ENCODE measurements around the gene COLEC12. TPM values are rescaled to one million over a fixed set of nuclear protein-coding genes. Genes with fewer than 3 reads are reported as not detected.

Gene COLEC12
- total RNA-seq, 4 donors from 2014 or later, result 1.4 to 12.2 (median 4.0) TPM

DNA sequence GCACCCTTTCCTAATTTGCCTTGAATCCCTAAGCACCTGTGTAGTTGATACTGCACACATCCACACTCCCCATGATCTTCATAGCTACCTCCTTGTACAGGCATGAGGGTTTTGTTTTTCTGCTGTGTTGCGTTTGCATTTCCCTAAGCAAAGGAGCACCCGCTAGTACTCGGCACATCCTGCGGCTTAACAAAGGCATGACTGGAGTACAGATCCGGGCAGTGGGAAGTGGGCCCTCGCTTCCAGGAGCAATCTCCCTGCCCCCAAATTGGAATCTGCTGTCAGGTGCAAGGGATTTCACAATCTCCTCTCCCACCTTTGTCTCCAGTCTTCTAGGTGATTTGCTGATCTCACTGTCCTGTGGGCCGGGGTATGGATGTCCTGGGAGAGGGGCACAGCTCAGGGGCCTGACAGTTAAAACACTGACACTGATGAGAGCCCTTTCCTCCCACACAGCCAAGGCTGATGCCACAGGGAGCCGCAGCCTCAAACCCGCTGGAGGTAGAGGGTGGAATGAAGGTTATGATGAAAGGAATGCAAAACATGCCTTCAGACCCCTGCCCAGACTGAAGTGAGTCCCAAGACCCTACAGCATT is 133.9 kb downstream of the COLEC12 start:
- DNase-seq, result no peak
- 83 to 91% methylated on average over 6 to 8 of the region's 9 CpGs for WGBS, 2 donors
- Histone ChIP-seq H3K36me3 (no peaks in the 10 kb centered on the region), H3K27me3 (no peaks in the 10 kb centered on the region), H3K4me3 (no peak overlapping the region), H3K9me3 (no peaks in the 10 kb centered on the region), H3K27ac (no peak overlapping the region), H3K4me1 (peaks cover 0 to 26% (median 6%) of the 10 kb centered on the region in 3 donors)
- intact Hi-C loops (cut with DNase I), result no loop called here
- TF ChIP-seq POLR2A (IDR thresholded peaks at IDR 0.05), result no peak
- TF ChIP-seq, protein P1, sequence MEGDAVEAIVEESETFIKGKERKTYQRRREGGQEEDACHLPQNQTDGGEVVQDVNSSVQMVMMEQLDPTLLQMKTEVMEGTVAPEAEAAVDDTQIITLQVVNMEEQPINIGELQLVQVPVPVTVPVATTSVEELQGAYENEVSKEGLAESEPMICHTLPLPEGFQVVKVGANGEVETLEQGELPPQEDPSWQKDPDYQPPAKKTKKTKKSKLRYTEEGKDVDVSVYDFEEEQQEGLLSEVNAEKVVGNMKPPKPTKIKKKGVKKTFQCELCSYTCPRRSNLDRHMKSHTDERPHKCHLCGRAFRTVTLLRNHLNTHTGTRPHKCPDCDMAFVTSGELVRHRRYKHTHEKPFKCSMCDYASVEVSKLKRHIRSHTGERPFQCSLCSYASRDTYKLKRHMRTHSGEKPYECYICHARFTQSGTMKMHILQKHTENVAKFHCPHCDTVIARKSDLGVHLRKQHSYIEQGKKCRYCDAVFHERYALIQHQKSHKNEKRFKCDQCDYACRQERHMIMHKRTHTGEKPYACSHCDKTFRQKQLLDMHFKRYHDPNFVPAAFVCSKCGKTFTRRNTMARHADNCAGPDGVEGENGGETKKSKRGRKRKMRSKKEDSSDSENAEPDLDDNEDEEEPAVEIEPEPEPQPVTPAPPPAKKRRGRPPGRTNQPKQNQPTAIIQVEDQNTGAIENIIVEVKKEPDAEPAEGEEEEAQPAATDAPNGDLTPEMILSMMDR (IDR thresholded peaks at IDR 0.05), result no peak

DNA sequence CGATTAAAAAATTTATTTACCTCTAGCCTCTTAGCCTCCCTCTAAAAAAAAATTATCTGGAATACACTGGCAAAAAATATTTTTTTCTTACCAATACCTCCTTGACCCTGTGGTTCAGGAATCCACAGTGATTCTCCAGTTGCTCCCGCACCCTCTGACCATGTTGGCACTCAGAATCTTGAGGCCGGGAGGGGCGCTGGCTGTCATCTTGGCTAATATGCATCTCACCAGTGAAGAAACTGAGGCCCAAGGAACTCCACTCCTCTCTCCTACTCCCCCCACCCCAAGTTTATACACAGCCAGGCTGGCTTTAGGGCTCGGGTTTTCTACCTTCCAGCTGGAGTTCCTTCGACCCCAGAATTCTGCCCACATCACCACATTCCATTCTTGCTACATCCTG is 134.8 kb downstream of the COLEC12 start:
- TF ChIP-seq, protein P1 (IDR thresholded peaks at IDR 0.05), result no peak
- TF ChIP-seq POLR2A (IDR thresholded peaks at IDR 0.05), result no peak
- WGBS, 2 donors, result 87 to 94% methylated on average over 6 of the region's 6 CpGs
- intact Hi-C loops (cut with DNase I), result no loop called here
- Histone ChIP-seq H3K27ac (no peak overlapping the region), H3K9me3 (no peaks in the 10 kb centered on the region), H3K36me3 (no peaks in the 10 kb centered on the region), H3K4me3 (no peak overlapping the region), H3K4me1 (peaks cover 0 to 17% (median 0%) of the 10 kb centered on the region in 3 donors), H3K27me3 (no peaks in the 10 kb centered on the region)
- no peak for DNase-seq

DNA sequence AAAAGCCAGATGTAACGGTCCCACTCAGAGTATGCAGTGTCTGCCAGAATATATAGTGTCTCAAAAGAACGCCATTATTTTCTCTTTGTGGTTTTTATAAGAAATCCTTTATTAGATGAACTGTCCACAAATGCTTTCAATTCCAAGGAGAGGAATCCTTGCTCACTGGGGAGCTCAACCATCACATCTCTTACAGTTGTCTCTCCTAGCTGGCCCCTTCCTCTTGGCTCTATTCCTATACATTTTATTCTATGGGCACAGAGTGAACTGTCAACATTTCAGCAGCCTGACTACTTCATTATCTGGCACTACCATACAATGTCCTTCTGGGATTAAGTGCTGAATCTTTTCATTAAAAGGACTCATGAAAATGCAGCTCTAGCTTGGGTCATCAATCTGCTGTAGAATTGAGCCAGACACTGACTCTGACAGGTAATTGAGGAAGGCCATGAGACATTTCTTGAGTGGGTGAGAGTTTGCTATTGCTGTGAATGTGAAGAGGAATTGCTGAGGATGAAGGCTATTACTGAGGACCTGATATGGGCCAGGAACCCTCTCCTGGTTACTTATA is 136.2 kb downstream of the COLEC12 start:
- Histone ChIP-seq H3K36me3 (no peaks in the 10 kb centered on the region), H3K4me3 (no peak overlapping the region), H3K27ac (no peak overlapping the region), H3K27me3 (no peaks in the 10 kb centered on the region), H3K9me3 (no peaks in the 10 kb centered on the region), H3K4me1 (peaks cover 0 to 15% (median 0%) of the 10 kb centered on the region in 3 donors)
- no peak for DNase-seq
- intact Hi-C loops (cut with DNase I), result no loop called here
- TF ChIP-seq, protein P1 (IDR thresholded peaks at IDR 0.05), result no peak
- no peak for TF ChIP-seq POLR2A (IDR thresholded peaks at IDR 0.05)
- WGBS, 2 donors, result 43 to 61% methylated on average over 2 of the region's 2 CpGs

DNA sequence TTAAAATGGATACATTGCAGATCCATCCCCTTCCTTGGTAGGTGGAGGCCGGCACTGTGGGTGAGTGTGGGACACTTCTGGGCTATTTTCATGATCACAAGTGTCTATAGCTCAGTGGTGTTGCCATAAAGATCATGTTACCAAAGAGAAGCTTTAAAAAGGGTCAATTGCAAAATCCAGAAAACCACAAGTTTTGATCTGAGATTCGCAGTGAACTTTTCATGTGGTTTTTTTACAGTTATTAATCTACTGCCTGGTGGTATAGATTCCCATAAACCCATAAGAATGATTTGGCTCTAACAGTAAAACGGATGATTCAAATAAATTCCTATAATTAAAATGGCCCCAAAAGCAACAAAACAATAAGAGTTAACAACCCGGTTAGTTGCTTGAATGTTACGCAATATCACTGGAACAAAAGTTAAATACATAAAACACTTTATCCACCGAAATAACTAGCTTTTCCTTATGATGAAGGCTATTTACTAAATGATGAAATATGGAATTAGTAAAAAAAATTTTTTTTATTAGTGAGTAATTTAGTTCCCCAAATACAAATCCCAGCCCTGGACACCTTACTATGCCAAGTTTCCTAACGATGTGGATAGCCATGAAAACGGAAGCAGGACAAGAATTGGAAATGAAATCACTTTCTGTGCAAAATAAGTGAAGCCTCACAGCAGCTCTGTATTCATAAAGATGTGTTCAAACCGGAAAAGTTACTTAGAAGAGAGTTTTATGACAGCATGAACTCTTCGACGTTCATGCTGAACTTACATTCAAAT is 137.0 kb downstream of the COLEC12 start:
- no peak overlapping the region for H3K4me3 ChIP-seq
- peaks cover 0 to 15% (median 0%) of the 10 kb centered on the region in 3 donors for H3K4me1 ChIP-seq
- H3K36me3 ChIP-seq, result no peaks in the 10 kb centered on the region
- WGBS, 2 donors, result 48 to 51% methylated on average over 11 of the region's 11 CpGs
- H3K27ac ChIP-seq, result peak overlapping the region in 2 of 4 donors; percentile 30 to 46
- no peaks in the 10 kb centered on the region for H3K9me3 ChIP-seq
- H3K27me3 ChIP-seq, result no peaks in the 10 kb centered on the region
- TF ChIP-seq, protein P1 (IDR thresholded peaks at IDR 0.05), result no peak
- no peak for TF ChIP-seq POLR2A (IDR thresholded peaks at IDR 0.05)
- no peak for DNase-seq
- intact Hi-C loops (cut with DNase I), result no loop called here
